ENCODE measurements around the gene FRMD4B. TPM values are rescaled to one million over a fixed set of nuclear protein-coding genes. Genes with fewer than 3 reads are reported as not detected.
"Not testable (repeated sequence)": the region's sequence is repeated elsewhere in the genome, so short reads cannot be mapped to it uniquely, and the experiment has no call there.

FRMD4B gene
- total RNA-seq, 2 donors from 2014 or later = 27.1 to 38.3 TPM

GRCh38 chr3:69338911-69339310 lies 47.0 kb downstream of the FRMD4B start:
- Mint-ChIP-seq H3K36me3 (no peaks in the 10 kb centered on the region), H3K27me3 (no peaks in the 10 kb centered on the region), H3K4me1 (ENCODE audit: low read depth in 2 of 2) (no peaks in the 10 kb centered on the region), H3K27ac (no peak overlapping the region), H3K4me3 (no peak overlapping the region), H3K9me3 (no peaks in the 10 kb centered on the region)
- DNase-seq (ENCODE audit: low spot score) (no peak), ATAC-seq (no peak)

DNA sequence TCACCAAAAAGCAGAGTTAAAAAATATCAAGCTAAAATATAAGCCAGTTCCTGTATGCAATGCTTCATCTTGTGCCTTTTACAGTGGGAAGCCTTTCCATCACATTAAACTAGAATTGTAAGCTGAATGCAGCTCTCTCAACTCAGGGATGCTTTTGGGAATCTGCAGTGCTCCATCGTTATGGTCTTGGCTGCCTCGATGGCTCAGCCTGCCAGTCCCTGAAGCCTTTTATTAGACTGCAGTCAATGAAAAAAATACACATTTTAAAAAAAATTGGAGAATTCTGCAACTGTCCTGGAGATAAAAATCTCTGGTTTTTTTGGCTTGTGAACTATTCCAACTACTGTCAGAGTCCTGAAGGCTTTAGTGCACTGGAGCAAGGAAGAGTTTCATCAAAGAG lies 53.0 kb downstream of the FRMD4B start:
- DNase-seq (ENCODE audit: low spot score) = no peak
- no peaks in the 10 kb centered on the region for H3K36me3 Mint-ChIP-seq
- H3K27me3 Mint-ChIP-seq = no peaks in the 10 kb centered on the region
- no peak overlapping the region for H3K4me3 Mint-ChIP-seq
- H3K4me1 Mint-ChIP-seq (ENCODE audit: low read depth in 2 of 2) = peaks cover 11 to 16% of the 10 kb centered on the region in 2 donors
- H3K9me3 Mint-ChIP-seq = no peaks in the 10 kb centered on the region
- no peak overlapping the region for H3K27ac Mint-ChIP-seq
- ATAC-seq = no peak

- H3K36me3 Mint-ChIP-seq = no peaks in the 10 kb centered on the region
- DNase-seq (ENCODE audit: low spot score) (no peak), ATAC-seq (no peak)
- H3K27me3 Mint-ChIP-seq = no peaks in the 10 kb centered on the region
- H3K4me3 Mint-ChIP-seq = no peak overlapping the region
- H3K27ac Mint-ChIP-seq = no peak overlapping the region
- peaks cover 23 to 32% of the 10 kb centered on the region in 2 donors for H3K4me1 Mint-ChIP-seq (ENCODE audit: low read depth in 2 of 2)
- no peaks in the 10 kb centered on the region for H3K9me3 Mint-ChIP-seq
Measured at GRCh38 chr3:69330891-69331400, 54.9 kb downstream of the FRMD4B start.

DNA sequence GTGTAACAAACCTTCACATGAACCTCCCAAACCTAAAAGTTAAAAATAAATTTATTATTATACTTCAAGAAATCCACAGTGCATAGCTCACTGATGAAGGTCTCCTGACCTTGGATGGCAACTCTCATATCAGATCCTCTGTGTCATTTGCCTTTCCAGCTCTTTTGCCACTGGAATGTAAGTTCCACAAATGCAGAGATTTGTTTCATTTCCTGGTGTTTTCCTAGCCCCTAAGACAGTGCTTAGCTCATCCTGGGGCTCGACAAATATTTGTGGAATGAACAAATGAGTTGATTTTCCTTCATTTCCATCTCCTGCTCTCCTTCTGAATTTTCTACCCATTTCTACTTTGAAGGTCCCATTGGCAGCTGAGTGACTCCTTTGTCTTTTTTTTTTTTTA lies 56.0 kb downstream of the FRMD4B start:
- H3K36me3 Mint-ChIP-seq = no peaks in the 10 kb centered on the region
- no peaks in the 10 kb centered on the region for H3K27me3 Mint-ChIP-seq
- ATAC-seq (no peak), DNase-seq (ENCODE audit: low spot score) (no peak)
- H3K4me1 Mint-ChIP-seq (ENCODE audit: low read depth in 2 of 2) = peaks cover 23 to 33% of the 10 kb centered on the region in 2 donors
- H3K4me3 Mint-ChIP-seq = no peak overlapping the region
- H3K27ac Mint-ChIP-seq = no peak overlapping the region
- H3K9me3 Mint-ChIP-seq = no peaks in the 10 kb centered on the region

- Mint-ChIP-seq H3K4me3 (peak overlapping the region; percentile 47), H3K27me3 (no peaks in the 10 kb centered on the region), H3K9me3 (no peaks in the 10 kb centered on the region), H3K4me1 (ENCODE audit: low read depth in 2 of 2) (peaks cover 23 to 41% of the 10 kb centered on the region in 2 donors), H3K36me3 (no peaks in the 10 kb centered on the region), H3K27ac (no peak overlapping the region)
- no peak for DNase-seq (ENCODE audit: low spot score)
- no peak for ATAC-seq
Measured at GRCh38 chr3:69328963-69329302, 57.0 kb downstream of the FRMD4B start.

- peak overlapping the region in 1 of 2 donors; percentile 6 for H3K27ac Mint-ChIP-seq
- no peak for DNase-seq (ENCODE audit: low spot score)
- peaks cover 23 to 41% of the 10 kb centered on the region in 2 donors for H3K4me1 Mint-ChIP-seq (ENCODE audit: low read depth in 2 of 2)
- H3K4me3 Mint-ChIP-seq = peak overlapping the region; percentile 47
- no peaks in the 10 kb centered on the region for H3K27me3 Mint-ChIP-seq
- H3K36me3 Mint-ChIP-seq = no peaks in the 10 kb centered on the region
- no peak for ATAC-seq
- no peaks in the 10 kb centered on the region for H3K9me3 Mint-ChIP-seq
Measured at GRCh38 chr3:69328103-69328962, 57.6 kb downstream of the FRMD4B start.

DNA sequence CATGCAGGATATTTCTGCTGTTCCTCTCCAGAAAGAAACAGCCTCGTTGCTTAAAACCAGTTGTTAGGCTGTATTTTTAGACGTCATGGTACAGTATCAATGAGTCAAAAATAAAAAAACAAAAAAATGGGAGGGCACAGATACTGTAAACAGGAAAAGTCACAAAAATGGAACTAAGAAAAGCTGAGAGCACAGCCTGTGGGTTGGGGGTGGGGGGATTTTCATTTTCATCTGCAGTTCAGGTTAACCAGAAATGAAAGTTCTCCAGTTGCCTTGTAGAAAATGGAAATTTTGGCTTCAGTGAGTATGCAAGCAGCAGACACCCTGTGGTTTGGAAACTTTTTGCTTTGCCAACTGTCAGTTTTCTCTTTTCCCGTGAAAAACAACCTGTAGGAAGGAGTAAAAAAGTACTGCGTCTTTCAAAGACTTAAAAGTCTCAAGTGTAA lies 59.0 kb downstream of the FRMD4B start:
- peak; percentile 72 to 78 for ATAC-seq

DNA sequence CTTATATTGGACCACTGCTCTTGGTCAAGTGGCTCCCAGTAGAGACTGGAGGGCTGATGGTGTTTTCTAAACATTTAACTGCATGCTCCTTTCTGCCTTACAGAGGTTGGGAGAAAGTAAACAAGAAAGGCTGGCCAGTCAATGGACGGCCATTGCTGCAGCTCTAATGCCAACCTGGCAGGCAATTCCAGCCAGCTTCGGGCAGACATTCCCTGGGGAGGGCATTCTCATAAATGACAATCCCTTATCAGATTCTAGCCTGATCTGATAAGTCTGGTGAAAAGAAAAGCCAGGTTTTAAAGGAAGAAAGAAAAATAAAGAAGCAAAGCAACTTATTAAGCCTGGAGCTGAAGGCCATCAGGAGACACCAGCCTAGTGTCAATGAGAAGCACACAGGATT lies 60.7 kb downstream of the FRMD4B start:
- Mint-ChIP-seq H3K36me3 (no peaks in the 10 kb centered on the region), H3K27ac (peak overlapping the region in 1 of 2 donors; percentile 36), H3K4me3 (no peak overlapping the region), H3K4me1 (ENCODE audit: low read depth in 2 of 2) (peaks cover 23 to 36% of the 10 kb centered on the region in 2 donors), H3K9me3 (no peaks in the 10 kb centered on the region), H3K27me3 (no peaks in the 10 kb centered on the region)
- DNase-seq (ENCODE audit: low spot score) (no peak), ATAC-seq (no peak)

More for the DNA sequence above, 59.0 kb downstream of the FRMD4B start:
- peak overlapping the region; percentile 48 to 87 for H3K27ac Mint-ChIP-seq
- no peak for DNase-seq (ENCODE audit: low spot score)
- peak overlapping the region; percentile 67 for H3K4me3 Mint-ChIP-seq
- H3K36me3 Mint-ChIP-seq = no peaks in the 10 kb centered on the region
- H3K9me3 Mint-ChIP-seq = no peaks in the 10 kb centered on the region
- no peaks in the 10 kb centered on the region for H3K27me3 Mint-ChIP-seq
- H3K4me1 Mint-ChIP-seq (ENCODE audit: low read depth in 2 of 2) = peaks cover 23 to 41% of the 10 kb centered on the region in 2 donors

DNA sequence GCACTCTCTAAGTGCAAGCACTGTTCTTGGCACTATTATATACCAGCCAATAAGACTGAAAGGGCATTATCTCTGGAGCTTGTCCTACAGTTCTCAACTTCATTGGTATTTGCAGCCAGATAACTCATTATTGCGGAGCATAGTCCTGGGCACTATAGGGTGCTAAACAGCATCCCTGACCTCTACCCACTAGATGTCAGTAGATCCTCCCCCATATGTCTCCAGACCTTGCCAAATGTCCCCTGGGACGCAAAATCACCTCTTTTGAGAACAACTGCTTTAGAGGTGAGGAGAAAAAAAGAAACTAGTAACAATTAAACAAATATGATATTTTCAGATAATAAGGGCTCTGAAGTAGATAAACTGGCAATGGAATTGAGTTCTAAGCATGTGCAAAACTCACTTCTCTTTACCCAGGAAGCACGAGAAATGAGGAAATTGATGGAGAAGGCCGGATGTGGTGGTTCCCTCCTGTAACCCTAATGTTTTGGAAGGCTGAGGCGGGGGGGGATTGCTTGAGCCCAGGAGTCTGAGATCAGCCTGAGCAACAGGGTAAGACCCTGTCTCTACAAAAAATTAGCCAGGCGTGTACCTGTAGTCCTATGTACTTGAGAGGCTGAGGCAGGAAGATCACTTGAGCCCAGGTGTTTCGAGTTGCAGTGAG lies 61.4 kb downstream of the FRMD4B start:
- Mint-ChIP-seq H3K9me3 (no peaks in the 10 kb centered on the region), H3K27me3 (no peaks in the 10 kb centered on the region), H3K36me3 (no peaks in the 10 kb centered on the region), H3K4me3 (no peak overlapping the region), H3K4me1 (ENCODE audit: low read depth in 2 of 2) (peaks cover 23 to 36% of the 10 kb centered on the region in 2 donors), H3K27ac (no peak overlapping the region)
- DNase-seq (ENCODE audit: low spot score) (no peak), ATAC-seq (peak; percentile 40)

DNA sequence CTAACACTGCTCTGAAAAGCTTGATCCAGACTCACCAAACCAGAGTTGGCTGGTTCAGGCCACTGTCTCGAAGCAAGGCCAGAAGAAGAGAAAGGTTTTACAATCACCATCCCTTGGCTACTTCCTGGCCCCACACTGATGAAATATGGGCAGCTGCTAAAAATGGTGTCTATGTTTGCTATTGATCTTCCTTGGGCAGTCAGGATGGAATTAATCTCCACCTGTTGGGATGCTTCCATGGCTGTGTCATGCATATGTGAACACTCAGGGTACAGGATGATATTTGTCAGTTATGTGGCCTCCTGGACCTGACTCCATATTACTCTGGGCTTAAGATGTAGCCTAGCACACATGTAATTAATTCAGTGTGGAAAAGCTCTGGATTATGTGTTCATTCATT lies 61.9 kb downstream of the FRMD4B start:
- H3K36me3 Mint-ChIP-seq = no peaks in the 10 kb centered on the region
- H3K4me3 Mint-ChIP-seq = no peak overlapping the region
- DNase-seq (ENCODE audit: low spot score) (no peak), ATAC-seq (no peak)
- no peaks in the 10 kb centered on the region for H3K9me3 Mint-ChIP-seq
- no peak overlapping the region for H3K27ac Mint-ChIP-seq
- H3K4me1 Mint-ChIP-seq (ENCODE audit: low read depth in 2 of 2) = peaks cover 23 to 35% of the 10 kb centered on the region in 2 donors
- no peaks in the 10 kb centered on the region for H3K27me3 Mint-ChIP-seq

DNA sequence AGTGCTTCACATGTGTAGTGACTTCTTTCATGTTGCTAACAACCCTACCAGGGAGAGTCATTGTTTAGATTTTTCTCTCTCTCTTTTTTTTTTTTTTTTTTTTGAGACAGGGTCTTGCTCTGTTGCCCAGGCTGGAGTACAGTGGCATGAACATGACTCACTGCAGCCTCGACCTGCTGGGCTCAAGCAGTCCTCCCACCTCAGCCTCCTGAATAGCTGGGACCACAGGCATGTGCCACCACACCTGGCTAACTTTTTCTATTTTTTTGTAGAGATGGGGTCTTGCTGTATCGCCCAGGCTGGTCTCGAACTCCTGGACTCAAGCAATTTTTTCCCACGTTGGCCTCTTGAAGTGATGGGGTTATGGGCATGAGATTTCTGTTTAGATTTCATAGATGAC lies 63.4 kb downstream of the FRMD4B start:
- not testable (repeated sequence) for H3K36me3 Mint-ChIP-seq; H3K9me3 Mint-ChIP-seq; DNase-seq (ENCODE audit: low spot score); H3K27ac Mint-ChIP-seq; ATAC-seq; H3K4me3 Mint-ChIP-seq; H3K27me3 Mint-ChIP-seq
- peaks cover 10 to 20% of the 10 kb centered on the region in 2 donors for H3K4me1 Mint-ChIP-seq (ENCODE audit: low read depth in 2 of 2)

- H3K27me3 Mint-ChIP-seq = no peaks in the 10 kb centered on the region
- no peak for DNase-seq (ENCODE audit: low spot score)
- no peaks in the 10 kb centered on the region for H3K9me3 Mint-ChIP-seq
- H3K36me3 Mint-ChIP-seq = no peaks in the 10 kb centered on the region
- H3K4me3 Mint-ChIP-seq = no peak overlapping the region
- peaks cover 9 to 18% of the 10 kb centered on the region in 2 donors for H3K4me1 Mint-ChIP-seq (ENCODE audit: low read depth in 2 of 2)
- H3K27ac Mint-ChIP-seq = no peak overlapping the region
- no peak for ATAC-seq
Measured at GRCh38 chr3:69322158-69322509, 63.8 kb downstream of the FRMD4B start.

DNA sequence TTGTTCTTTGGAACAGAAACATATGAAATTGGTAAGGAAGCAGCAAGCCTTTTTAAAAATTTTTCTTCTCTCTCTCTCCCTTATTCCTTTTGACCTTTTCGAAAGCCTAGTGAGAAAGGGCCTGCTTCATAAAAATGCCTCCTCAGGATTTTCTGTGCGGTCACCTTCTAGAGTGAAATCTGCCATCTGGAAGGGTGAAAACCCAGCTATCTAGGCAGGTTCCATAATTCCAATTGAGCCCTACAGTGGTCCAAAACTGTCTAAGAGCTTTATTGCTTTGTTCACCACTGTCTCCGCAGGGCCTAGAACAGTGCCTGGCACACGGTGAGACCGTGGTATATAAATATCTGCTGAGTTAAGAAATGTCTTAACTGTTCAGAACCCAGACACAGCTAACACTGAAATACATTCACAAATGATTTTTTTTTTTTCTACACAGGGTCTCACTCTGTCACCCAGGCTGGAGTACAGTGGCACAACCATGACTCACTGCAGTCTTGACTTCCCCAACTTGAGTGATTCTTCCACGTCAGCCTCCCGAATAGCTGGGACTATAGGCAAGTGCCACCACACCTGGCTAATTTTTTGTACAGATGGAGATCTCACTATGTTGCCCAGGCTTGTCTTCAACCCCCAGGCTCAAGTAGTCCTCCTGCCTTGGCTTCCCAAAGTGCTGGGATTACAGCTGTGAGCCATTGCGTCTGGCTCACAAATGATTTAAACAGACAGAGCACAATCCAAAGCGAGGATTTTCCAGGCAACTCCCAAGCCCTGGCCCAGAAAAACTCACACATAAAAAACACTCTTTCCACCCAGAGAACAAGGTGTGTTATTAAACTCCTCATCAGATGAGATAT lies 64.4 kb downstream of the FRMD4B start:
- Mint-ChIP-seq H3K4me1 (ENCODE audit: low read depth in 2 of 2) (peaks cover 3 to 12% of the 10 kb centered on the region in 2 donors), H3K4me3 (no peak overlapping the region), H3K27me3 (no peaks in the 10 kb centered on the region), H3K36me3 (no peaks in the 10 kb centered on the region), H3K27ac (no peak overlapping the region), H3K9me3 (no peaks in the 10 kb centered on the region)
- DNase-seq (ENCODE audit: low spot score) (no peak), ATAC-seq (no peak)
